GM06990 (cell line): Measurements from ENCODE around the gene CYP2C19.
"Not testable (repeated sequence)": the region's sequence is repeated elsewhere in the genome, so short reads cannot be mapped to it uniquely, and the experiment has no call there.

ENCODE experiments used
- DNase-seq: peaks from one replicate; pipeline ENCODE4 v3.0.0-alpha.2; 2011; ENCODE audit not compliant: insufficient read length; ENCODE audit errors: extremely low read depth
- H3K27me3 ChIP-seq: replicated peaks from 2 replicates; pipeline ENCODE4 v1.6.0; 2011; ENCODE audit warnings: low read length; ENCODE audit not compliant: control insufficient read depth, insufficient read depth
- H3K36me3 ChIP-seq: 2 replicates; pipeline ENCODE4 v1.5.1; 2011; ENCODE audit warnings: low read length; ENCODE audit not compliant: control insufficient read depth, insufficient read depth
- H3K4me3 ChIP-seq: replicated peaks from 2 replicates; pipeline ENCODE4 v1.5.1; 2011; ENCODE audit warnings: low read depth, mild to moderate bottlenecking, control low read depth, low read length
- CTCF ChIP-seq: IDR thresholded peaks from 2 replicates; pipeline ENCODE4 v1.5.1; 2011; ENCODE audit warnings: low read length, control low read depth, mild to moderate bottlenecking, inconsistent platforms; ENCODE audit not compliant: insufficient read depth, poor library complexity, severe bottlenecking

Gene CYP2C19

GRCh38 chr10:94889123-94889522 is 126.6 kb downstream of the CYP2C19 start:
- DNase-seq, result no peak
- no peak for TF ChIP-seq CTCF

GRCh38 chr10:94890264-94891022 is 128.0 kb downstream of the CYP2C19 start:
- no peaks in the 10 kb centered on the region for H3K36me3 ChIP-seq
- H3K4me3 ChIP-seq, result no peak overlapping the region
- DNase-seq, result no peak
- TF ChIP-seq CTCF, result no peak
- H3K27me3 ChIP-seq, result no peaks in the 10 kb centered on the region

More at GRCh38 chr10:94889123-94889522, 126.6 kb downstream of the CYP2C19 start:
- no peaks in the 10 kb centered on the region for H3K36me3 ChIP-seq
- no peak overlapping the region for H3K4me3 ChIP-seq
- no peaks in the 10 kb centered on the region for H3K27me3 ChIP-seq

- H3K27me3 ChIP-seq, H3K4me3 ChIP-seq, H3K36me3 ChIP-seq, DNase-seq: not testable (repeated sequence)
These were observed 135.9 kb downstream of the CYP2C19 start for GRCh38 chr10:94898414-94898813.

- no peak for TF ChIP-seq CTCF
- H3K4me3 ChIP-seq, result no peak overlapping the region
- H3K36me3 ChIP-seq, result no peaks in the 10 kb centered on the region
- no peaks in the 10 kb centered on the region for H3K27me3 ChIP-seq
- no peak for DNase-seq
These were observed 139.6 kb downstream of the CYP2C19 start for GRCh38 chr10:94902080-94902479.

GRCh38 chr10:94902570-94902969 is 140.1 kb downstream of the CYP2C19 start:
- no peaks in the 10 kb centered on the region for H3K36me3 ChIP-seq
- no peak overlapping the region for H3K4me3 ChIP-seq
- DNase-seq, result no peak
- no peak for TF ChIP-seq CTCF
- H3K27me3 ChIP-seq, result no peaks in the 10 kb centered on the region
